Measurements from ENCODE around the gene AIRE. TPM values are rescaled to one million over a fixed set of nuclear protein-coding genes. Genes with fewer than 3 reads are reported as not detected.
A peak's percentile ranks its signal among the peaks of the same experiment; 100 is the strongest.

The AIRE gene
- total RNA-seq, 6 experiments from 2014 or later = not detected

- DNase-seq = peak in 1 of 3 donors; percentile 28
- TF ChIP-seq POLR2A (IDR thresholded peaks at IDR 0.05) = no peak
- no peak for TF ChIP-seq CTCF (IDR thresholded peaks at IDR 0.05)
- WGBS (ENCODE audit: insufficient coverage, low coverage, low lambda C conversion rate, missing lambda C conversion rate) = 53% methylated on average over 13 of the region's 22 CpGs
- Histone ChIP-seq H3K4me3 (no peak overlapping the region), H3K27me3 (peaks cover 0 to 3% of the 10 kb centered on the region in 2 donors), H3K36me3 (no peaks in the 10 kb centered on the region), H3K4me1 (peaks cover 0 to 2% (median 0%) of the 10 kb centered on the region in 4 donors), H3K9me3 (no peaks in the 10 kb centered on the region), H3K27ac (no peak overlapping the region)
- intact Hi-C loops (cut with DNase I) = no loop called here
- peak in 1 of 4 donors; percentile 3 for ATAC-seq
Measured at GRCh38 chr21:44347911-44348451, 62.3 kb downstream of the AIRE start.

Small RNA genes within 50 kb of the gene (small RNA-seq; reads per million reads assigned to genes)
- 0 reads per million in 2 experiments for gene AP001059.3

Other genes starting within 250 kb of the AIRE start
- gene PWP2, start 178.5 kb upstream of the AIRE start, total RNA-seq = 1 to 10 TPM in 5 of 6 experiments, under 1 TPM in 1; 0.93 to 7.5 (median 3.0) TPM
- 10 to 100 TPM in 3 of 6 experiments, 1 to 10 TPM in 3; 5.8 to 83.8 (median 11.1) TPM for gene GATD3, start 152.2 kb upstream of the AIRE start, total RNA-seq
- 1 to 10 TPM; 1.1 to 2.7 (median 1.7) TPM for gene ICOSLG, start 44.9 kb upstream of the AIRE start, total RNA-seq
- gene DNMT3L, start 24.0 kb upstream of the AIRE start, total RNA-seq = 1 to 10 TPM in 2 of 6 experiments, under 1 TPM in 1, not detected in 3; 0.29 to 2.3 (median 1.4) TPM
- 10 to 100 TPM; 68.3 to 97.6 (median 73.7) TPM for gene PFKL, start 14.2 kb downstream of the AIRE start, total RNA-seq
- gene CFAP410, start 53.5 kb downstream of the AIRE start, total RNA-seq = 10 to 100 TPM in 4 of 6 experiments, 1 to 10 TPM in 2; 6.9 to 15.4 (median 13.1) TPM
- 1 to 10 TPM in 4 of 6 experiments, under 1 TPM in 2; 0.92 to 2.0 (median 1.2) TPM for gene TRPM2, start 67.7 kb downstream of the AIRE start, total RNA-seq
- gene LRRC3, start 169.6 kb downstream of the AIRE start, total RNA-seq = 10 to 100 TPM in 5 of 6 experiments, 1 to 10 TPM in 1; 7.5 to 19.3 (median 13.9) TPM